Activated T-helper 2 cell treated with anti-CD3 and anti-CD28 coated beads, Interferon-gamma antibody, Interleukin-2, Interleukin-4, amounts not matched to agents 10 μg/mL and 5 μg/mL and 100 μg/mL, durations not matched to agents 14 hours and 24 hours and 36 hours (primary cell): ENCODE results near the gene RPS3. TPM values are rescaled to one million over a fixed set of nuclear protein-coding genes. Genes with fewer than 3 reads are reported as not detected.

Source experiments
- DNase-seq: peaks from one replicate; pipeline ENCODE4 v3.0.0; 2021; ENCODE audit warnings: low spot score
- H3K27ac Mint-ChIP-seq: one replicate; pipeline ENCODE4 v1.8.0; 2021; ENCODE audit warnings: mixed read lengths
- H3K27me3 Mint-ChIP-seq: one replicate; pipeline ENCODE4 v1.8.0; 2021; ENCODE audit warnings: low read depth, mixed read lengths
- H3K36me3 Mint-ChIP-seq: one replicate; pipeline ENCODE4 v1.8.0; 2021; ENCODE audit warnings: low read depth, mixed read lengths
- H3K4me1 Mint-ChIP-seq: one replicate; pipeline ENCODE4 v1.8.0; 2021; ENCODE audit warnings: low read depth, mixed read lengths
- H3K4me3 Mint-ChIP-seq: one replicate; pipeline ENCODE4 v1.8.0; 2021; ENCODE audit warnings: low read depth, mild to moderate bottlenecking, moderate library complexity, mixed read lengths
- H3K9me3 Mint-ChIP-seq: one replicate; pipeline ENCODE4 v1.8.0; 2021; ENCODE audit warnings: mixed read lengths
- intact Hi-C: fragments of 100-400 bp; cut with micrococcal nuclease; formaldehyde crosslinking; loops from one replicate; pipeline ENCODE4 v1.15.1; 2023
- total RNA-seq: library from RNA; stranded (reverse); gene quantifications from 2 replicates; pipeline ENCODE4 v1.2.3, GENCODE V29; 2022

RPS3 gene
- total RNA-seq, 1 donor from 2014 or later, result 3,460 TPM

- no peaks in the 10 kb centered on the region for H3K9me3 Mint-ChIP-seq
- H3K27me3 Mint-ChIP-seq, result peaks cover 19% of the 10 kb centered on the region
- peaks cover 12% of the 10 kb centered on the region for H3K4me1 Mint-ChIP-seq
- H3K36me3 Mint-ChIP-seq, result no peaks in the 10 kb centered on the region
- intact Hi-C loops, result loop anchor here (5.0 kb wide), 1 partner anchor 40 kb away; no protein-coding TSS in a partner anchor
- no peak for DNase-seq
- H3K27ac Mint-ChIP-seq, result no peak overlapping the region
- no peak overlapping the region for H3K4me3 Mint-ChIP-seq
These were observed 12.2 kb upstream of the RPS3 start for GRCh38 chr11:75386942-75387630.

GRCh38 chr11:75387736-75388294, 11.5 kb upstream of the RPS3 start:
- Mint-ChIP-seq H3K4me3 (no peak overlapping the region), H3K36me3 (no peaks in the 10 kb centered on the region), H3K9me3 (no peaks in the 10 kb centered on the region), H3K27ac (no peak overlapping the region), H3K27me3 (peaks cover 19% of the 10 kb centered on the region), H3K4me1 (peaks cover 12% of the 10 kb centered on the region)
- intact Hi-C loops, result loop anchor here (1.0 to 5.0 kb wide), 3 partner anchors 39 to 144 kb away; no protein-coding TSS in a partner anchor
- no peak for DNase-seq

- Mint-ChIP-seq H3K9me3 (no peaks in the 10 kb centered on the region), H3K27me3 (peaks cover 19% of the 10 kb centered on the region), H3K36me3 (no peaks in the 10 kb centered on the region), H3K27ac (no peak overlapping the region), H3K4me3 (no peak overlapping the region), H3K4me1 (peaks cover 6% of the 10 kb centered on the region)
- DNase-seq, result peak; percentile 64
- intact Hi-C loops, result loop anchor here (1.0 to 5.0 kb wide), 3 partner anchors 39 to 144 kb away; no protein-coding TSS in a partner anchor
These were observed 10.7 kb upstream of the RPS3 start for GRCh38 chr11:75388386-75389275.

GRCh38 chr11:75389276-75389605, 10.1 kb upstream of the RPS3 start:
- H3K4me3 Mint-ChIP-seq, result no peak overlapping the region
- H3K9me3 Mint-ChIP-seq, result no peaks in the 10 kb centered on the region
- H3K27ac Mint-ChIP-seq, result no peak overlapping the region
- peaks cover 19% of the 10 kb centered on the region for H3K27me3 Mint-ChIP-seq
- intact Hi-C loops, result loop anchor here (5.0 kb wide), 1 partner anchor 38 kb away; no protein-coding TSS in a partner anchor
- DNase-seq, result no peak
- H3K4me1 Mint-ChIP-seq, result peaks cover 6% of the 10 kb centered on the region
- H3K36me3 Mint-ChIP-seq, result no peaks in the 10 kb centered on the region

- intact Hi-C loops, result loop anchor here (5.0 kb wide), 1 partner anchor 37 kb away; no protein-coding TSS in a partner anchor
- H3K27me3 Mint-ChIP-seq, result peaks cover 20% of the 10 kb centered on the region
- H3K4me1 Mint-ChIP-seq, result peaks cover 2% of the 10 kb centered on the region
- no peak for DNase-seq
- H3K36me3 Mint-ChIP-seq, result no peaks in the 10 kb centered on the region
- no peaks in the 10 kb centered on the region for H3K9me3 Mint-ChIP-seq
- H3K27ac Mint-ChIP-seq, result no peak overlapping the region
- no peak overlapping the region for H3K4me3 Mint-ChIP-seq
These were observed 9.4 kb upstream of the RPS3 start for GRCh38 chr11:75389925-75390324.

DNA sequence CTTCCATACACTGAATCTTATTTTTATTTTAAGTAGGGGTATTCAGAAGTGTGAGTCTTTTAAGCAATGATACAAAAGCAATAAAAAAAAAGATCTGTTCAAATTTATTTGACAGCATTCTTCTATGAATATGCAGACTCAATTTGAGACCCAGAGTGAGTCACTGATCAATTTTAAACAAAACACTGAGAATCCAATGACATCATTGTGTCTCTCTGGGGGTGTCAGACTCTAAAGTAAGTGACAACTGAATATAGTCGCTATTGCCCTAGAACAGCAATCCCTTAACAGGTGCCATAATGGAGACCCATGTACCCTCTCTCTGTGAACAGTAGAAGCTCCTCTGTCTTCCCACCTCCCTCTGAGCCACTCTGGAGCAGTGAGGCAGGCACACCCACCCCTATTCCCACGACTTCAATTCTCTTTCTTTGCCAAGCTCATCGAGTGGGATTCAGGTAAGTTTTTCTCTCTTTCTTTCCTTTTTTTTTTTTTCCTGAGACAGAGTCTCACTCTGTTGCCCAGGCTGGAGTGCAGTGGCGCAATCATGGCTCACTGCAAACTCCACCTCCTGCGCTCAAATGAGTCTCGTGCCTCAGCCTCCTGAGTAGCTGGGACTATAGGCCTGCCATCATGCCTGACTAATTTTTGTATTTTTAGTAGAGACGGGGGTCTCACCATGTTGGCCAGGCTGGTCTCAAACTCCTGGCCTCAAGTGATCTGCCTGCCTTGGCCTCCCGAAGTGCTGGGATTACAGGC, 5.1 kb upstream of the RPS3 start:
- H3K27ac Mint-ChIP-seq, result no peak overlapping the region
- intact Hi-C loops, result no loop called here
- H3K36me3 Mint-ChIP-seq, result peaks cover under 1% of the 10 kb centered on the region

DNA sequence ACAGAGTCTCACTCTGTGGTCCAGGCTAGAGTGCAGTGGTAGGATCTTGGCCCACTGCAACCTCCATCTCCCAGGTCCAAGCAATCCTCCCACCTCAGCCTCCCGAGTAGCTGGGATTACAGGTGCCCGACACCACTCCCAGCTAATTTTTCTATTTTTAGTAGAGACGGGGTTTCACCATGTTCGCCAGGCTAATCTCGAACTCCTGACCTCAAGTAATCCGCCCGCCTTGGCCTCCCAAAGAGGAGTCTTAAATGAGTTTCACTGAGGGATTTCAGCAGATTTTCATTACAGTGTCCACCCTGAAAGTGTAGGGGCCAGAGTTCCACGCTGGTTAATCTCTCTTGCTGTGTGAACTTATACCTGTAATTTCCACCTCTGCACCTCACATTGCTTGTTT, 412 bp upstream of the RPS3 start:
- H3K36me3 Mint-ChIP-seq, result peaks cover 47% of the 10 kb centered on the region
- peak overlapping the region; percentile 98 for H3K27ac Mint-ChIP-seq
- intact Hi-C loops, result no loop called here
- H3K9me3 Mint-ChIP-seq, result no peaks in the 10 kb centered on the region
- peak overlapping the region; percentile 98 for H3K4me3 Mint-ChIP-seq
- H3K4me1 Mint-ChIP-seq, result peaks cover 33% of the 10 kb centered on the region
- peaks cover 5% of the 10 kb centered on the region for H3K27me3 Mint-ChIP-seq
- DNase-seq, result no peak

More for the DNA sequence above, 5.1 kb upstream of the RPS3 start:
- Mint-ChIP-seq H3K4me1 (peaks cover 5% of the 10 kb centered on the region), H3K4me3 (no peak overlapping the region), H3K9me3 (no peaks in the 10 kb centered on the region), H3K27me3 (peaks cover 13% of the 10 kb centered on the region)
- no peak for DNase-seq

GRCh38 chr11:75400146-75400865, 988 bp downstream of the RPS3 start:
- intact Hi-C loops, result no loop called here
- H3K27ac Mint-ChIP-seq, result peak overlapping the region; percentile 98
- no peak for DNase-seq
- peaks cover 39% of the 10 kb centered on the region for H3K4me1 Mint-ChIP-seq
- H3K4me3 Mint-ChIP-seq, result peak overlapping the region; percentile 98
- no peaks in the 10 kb centered on the region for H3K27me3 Mint-ChIP-seq
- H3K36me3 Mint-ChIP-seq, result peaks cover 61% of the 10 kb centered on the region
- no peaks in the 10 kb centered on the region for H3K9me3 Mint-ChIP-seq

- no peak for DNase-seq
- H3K27ac Mint-ChIP-seq, result peak overlapping the region; percentile 70
- peaks cover 45% of the 10 kb centered on the region for H3K4me1 Mint-ChIP-seq
- intact Hi-C loops, result no loop called here
- no peaks in the 10 kb centered on the region for H3K27me3 Mint-ChIP-seq
- H3K4me3 Mint-ChIP-seq, result peak overlapping the region; percentile 98
- peaks cover 79% of the 10 kb centered on the region for H3K36me3 Mint-ChIP-seq
- no peaks in the 10 kb centered on the region for H3K9me3 Mint-ChIP-seq
These were observed 2.9 kb downstream of the RPS3 start for GRCh38 chr11:75402002-75402773.

- Mint-ChIP-seq H3K4me1 (peaks cover 49% of the 10 kb centered on the region), H3K27me3 (no peaks in the 10 kb centered on the region), H3K27ac (peak overlapping the region; percentile 48), H3K9me3 (no peaks in the 10 kb centered on the region), H3K36me3 (peaks cover 87% of the 10 kb centered on the region), H3K4me3 (peak overlapping the region; percentile 98)
- intact Hi-C loops, result no loop called here
- no peak for DNase-seq
These were observed 3.7 kb downstream of the RPS3 start for GRCh38 chr11:75403037-75403436.

- Mint-ChIP-seq H3K36me3 (peaks cover 94% of the 10 kb centered on the region), H3K27ac (peak overlapping the region; percentile 29), H3K27me3 (no peaks in the 10 kb centered on the region), H3K4me3 (peak overlapping the region; percentile 30), H3K9me3 (no peaks in the 10 kb centered on the region), H3K4me1 (peaks cover 48% of the 10 kb centered on the region)
- no peak for DNase-seq
- intact Hi-C loops, result no loop called here
These were observed 4.8 kb downstream of the RPS3 start for GRCh38 chr11:75403983-75404658.
